ENCODE results near the gene TTC28.

- TF ChIP-seq TAF1 (IDR thresholded peaks at IDR 0.05; ENCODE audit: low read depth) (no peak), NFIC (IDR thresholded peaks at IDR 0.05) (no peak), RAD21 (IDR thresholded peaks at IDR 0.05; ENCODE audit: low read depth) (no peak), MAX (IDR thresholded peaks at IDR 0.05) (no peak), CEBPB (IDR thresholded peaks at IDR 0.05) (no peak), USF1 (IDR thresholded peaks at IDR 0.05) (no peak)
Observed at GRCh38 chr22:28477556-28477955, 202.1 kb downstream of the TTC28 start.
